ENCODE results near the gene OBP2A.

Gene OBP2A

GRCh38 chr9:135580664-135581380 is 34.9 kb downstream of the OBP2A start:
- no peak for DNase-seq

DNA sequence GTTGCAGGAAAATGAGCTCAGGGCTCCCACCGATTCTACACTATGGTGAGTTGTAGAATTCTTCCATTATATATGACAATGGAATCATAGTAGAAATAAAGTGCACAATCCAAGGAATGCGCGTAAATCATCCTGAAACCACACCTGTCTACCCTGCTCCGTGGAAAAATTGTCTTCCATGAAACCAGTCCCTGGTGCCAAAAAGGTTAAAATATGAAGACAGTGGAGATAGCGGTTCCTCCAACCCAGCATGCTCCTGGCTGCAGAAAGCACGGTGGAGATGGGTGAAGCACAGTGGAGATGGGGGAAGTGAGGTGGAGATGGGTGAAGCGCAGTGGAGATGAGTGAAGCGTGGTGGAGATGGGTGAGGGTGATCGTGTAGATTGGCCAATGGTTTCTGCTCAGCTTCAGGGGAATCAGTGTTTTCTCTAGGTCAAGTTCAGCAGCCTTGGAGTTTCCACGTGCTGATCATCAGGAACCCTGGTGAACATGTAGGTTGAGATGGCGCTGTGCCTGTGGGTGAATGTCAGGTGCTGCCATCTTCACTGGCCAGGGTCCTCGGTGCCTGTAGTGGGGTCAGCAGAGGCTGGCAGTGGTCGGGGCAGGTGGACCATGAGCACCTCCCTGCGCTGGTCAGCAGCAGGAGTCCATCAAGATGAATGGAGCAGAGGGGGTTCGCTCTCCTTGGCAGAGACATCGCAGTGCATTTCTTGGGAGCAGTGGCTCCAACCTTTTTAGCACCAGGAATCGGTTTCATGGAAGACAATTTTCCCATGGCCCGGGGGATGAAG is 35.9 kb downstream of the OBP2A start:
- DNase-seq: no peak

GRCh38 chr9:135582541-135582940 is 36.6 kb downstream of the OBP2A start:
- DNase-seq: no peak

DNA sequence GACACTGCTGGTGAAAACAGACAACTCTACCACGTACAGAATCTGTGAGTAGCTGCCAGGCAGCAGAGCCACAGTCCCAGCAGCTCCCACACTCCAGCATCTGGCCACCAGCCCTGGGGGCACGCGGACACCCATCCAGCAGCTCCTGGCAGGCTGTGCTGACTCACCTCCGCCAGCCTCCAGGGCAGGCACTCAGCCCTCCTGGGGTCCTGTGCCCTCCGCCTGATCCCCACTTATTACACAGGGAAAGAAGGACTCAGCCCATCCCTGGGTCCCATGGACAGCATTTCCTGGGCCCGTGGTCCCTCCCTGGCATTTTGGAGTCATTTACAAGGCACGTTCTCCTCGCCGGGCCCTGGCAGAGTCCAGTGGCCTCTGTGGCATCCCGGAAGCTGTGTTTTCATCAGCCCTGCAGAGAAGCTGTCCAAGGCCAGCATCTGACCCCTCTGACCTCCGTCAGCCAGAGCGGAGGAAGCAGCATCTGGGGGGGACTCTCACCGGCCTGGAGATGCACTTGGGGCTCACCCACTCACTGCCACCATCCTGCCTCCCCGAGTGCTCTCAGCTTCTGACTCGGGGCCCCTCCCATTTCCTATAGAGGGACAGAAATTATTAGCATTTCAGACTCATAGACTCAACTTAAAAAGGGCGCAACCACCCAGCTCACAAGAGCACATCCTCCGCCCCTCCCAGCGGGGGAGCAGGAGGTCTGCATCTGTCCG is 37.2 kb downstream of the OBP2A start:
- DNase-seq: no peak

DNA sequence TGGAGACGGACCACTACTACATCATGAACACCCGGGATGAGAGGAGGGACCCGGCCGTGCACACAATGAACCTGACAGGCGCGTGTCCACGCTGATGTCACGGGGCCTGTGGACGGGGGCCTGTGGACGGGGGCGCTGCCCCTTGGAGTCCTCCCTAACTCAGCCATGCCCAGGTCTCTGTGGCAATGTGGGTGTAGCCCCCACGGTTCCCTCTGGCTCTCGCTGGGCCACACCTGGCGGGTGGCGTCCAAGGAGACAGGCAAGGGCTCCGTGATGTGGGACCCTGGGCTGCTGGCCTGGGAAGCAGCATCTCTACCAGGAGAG is 37.7 kb downstream of the OBP2A start:
- no peak for DNase-seq

- DNase-seq: no peak
These were observed 38.4 kb downstream of the OBP2A start for GRCh38 chr9:135584371-135584770.

- no peak for DNase-seq
These were observed 39.0 kb downstream of the OBP2A start for GRCh38 chr9:135584934-135585333.

GRCh38 chr9:135586601-135587109 is 40.7 kb downstream of the OBP2A start:
- no peak for DNase-seq

DNA sequence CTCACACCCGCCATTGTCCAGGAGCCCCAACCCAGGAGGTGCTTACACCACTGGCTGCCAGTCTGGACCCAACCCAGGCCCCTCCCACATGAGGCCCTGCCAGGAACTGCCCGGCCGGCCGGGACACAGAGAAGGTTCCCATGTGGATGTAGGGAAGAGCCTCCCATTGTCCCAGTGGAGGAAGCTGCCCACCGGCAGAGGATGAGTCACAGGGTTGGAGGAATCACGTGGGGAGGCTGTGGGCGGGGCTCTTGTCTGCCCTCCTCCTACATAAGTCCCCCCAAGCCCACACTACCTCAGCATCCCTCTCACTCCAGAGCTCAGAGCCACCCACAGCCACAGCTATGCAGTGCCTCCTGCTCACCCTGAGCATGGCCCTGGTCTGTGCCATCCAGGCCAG is 41.7 kb downstream of the OBP2A start:
- DNase-seq: no peak

DNA sequence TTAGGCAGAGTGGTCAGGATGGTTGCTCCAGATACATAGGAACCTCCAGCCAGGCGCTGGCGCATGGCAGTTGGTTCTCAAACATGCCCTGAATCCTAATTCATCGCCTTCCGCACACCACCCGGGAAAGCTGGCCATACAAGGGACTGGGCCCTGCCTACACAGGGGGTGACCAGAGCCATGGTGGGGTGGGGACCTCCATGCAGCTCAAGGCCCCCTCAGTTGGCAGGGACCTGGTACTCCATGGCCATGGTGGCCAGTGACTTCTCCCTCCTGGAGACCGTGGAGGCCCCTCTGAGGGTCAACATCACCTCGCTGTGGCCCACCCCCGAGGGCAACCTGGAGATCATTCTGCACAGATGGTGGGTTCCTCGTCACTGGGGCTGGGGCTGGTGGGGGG is 42.4 kb downstream of the OBP2A start:
- DNase-seq: no peak

- DNase-seq: no peak
These were observed 43.1 kb downstream of the OBP2A start for GRCh38 chr9:135588886-135589595.

DNA sequence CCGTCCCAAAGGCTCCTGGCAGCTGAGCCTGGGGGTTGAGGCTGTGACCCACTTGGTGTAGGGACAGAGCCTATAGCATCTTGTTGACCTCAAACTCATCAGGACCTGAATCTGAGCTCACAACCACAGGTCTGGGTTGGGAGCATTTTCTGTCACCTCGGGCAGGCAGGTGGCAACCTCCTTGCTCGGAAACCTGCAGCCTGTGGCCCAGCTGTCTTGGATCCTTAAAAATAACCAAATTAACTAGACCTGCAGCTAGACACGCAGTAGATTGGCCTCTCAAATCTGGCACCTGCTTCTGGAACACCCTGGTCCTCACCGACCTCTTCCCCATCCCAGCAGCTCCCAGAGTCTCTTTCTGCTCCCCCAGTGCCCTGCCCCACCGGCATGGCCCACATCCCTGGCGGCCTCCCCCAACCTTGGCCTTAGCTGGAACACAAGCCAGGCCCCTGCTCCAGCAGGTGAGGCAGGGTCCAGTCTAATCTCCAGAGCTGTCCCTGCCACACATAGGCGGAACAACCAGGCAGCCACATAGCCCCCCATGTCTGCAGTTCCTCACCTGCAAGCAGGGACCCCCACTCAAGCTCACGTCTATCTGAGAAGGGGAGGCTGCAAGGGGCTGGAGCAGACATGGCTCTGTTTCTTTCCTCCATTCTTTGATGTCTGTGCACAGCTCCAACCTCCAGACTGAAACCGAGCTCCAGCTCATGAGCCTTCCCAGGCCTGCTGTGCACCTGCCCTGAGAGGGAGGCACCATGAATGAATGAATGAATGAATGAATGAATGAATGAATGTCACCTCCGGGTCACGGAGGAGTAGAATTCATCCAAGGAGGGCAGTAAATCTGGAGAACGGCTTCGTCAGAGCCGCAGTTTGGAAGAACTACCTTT is 43.9 kb downstream of the OBP2A start:
- no peak for DNase-seq

GRCh38 chr9:135590486-135591079 is 44.7 kb downstream of the OBP2A start:
- no peak for DNase-seq

GRCh38 chr9:135591506-135592330 is 45.8 kb downstream of the OBP2A start:
- no peak for DNase-seq

GRCh38 chr9:135592331-135592590 is 46.3 kb downstream of the OBP2A start:
- no peak for DNase-seq

DNA sequence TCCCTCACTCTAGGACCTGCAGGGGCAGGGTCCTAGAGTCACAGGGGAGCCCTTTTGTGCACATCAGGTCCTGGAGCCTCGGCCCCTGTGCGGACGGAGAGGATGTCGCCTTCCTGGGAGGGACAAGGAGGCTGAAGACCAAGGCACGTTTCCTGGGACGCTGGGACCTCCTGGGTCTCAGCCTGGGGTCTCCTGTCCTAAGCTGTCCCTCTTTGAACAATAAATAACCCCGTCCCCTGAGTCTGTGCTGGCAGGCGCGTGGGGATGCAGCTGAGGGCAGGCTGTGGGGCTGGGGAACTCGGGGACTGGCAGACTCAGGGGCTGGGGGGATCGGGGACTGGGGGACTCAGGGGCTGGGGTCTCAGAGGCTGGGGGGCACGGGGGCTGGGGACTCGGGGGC is 46.7 kb downstream of the OBP2A start:
- no peak for DNase-seq

DNA sequence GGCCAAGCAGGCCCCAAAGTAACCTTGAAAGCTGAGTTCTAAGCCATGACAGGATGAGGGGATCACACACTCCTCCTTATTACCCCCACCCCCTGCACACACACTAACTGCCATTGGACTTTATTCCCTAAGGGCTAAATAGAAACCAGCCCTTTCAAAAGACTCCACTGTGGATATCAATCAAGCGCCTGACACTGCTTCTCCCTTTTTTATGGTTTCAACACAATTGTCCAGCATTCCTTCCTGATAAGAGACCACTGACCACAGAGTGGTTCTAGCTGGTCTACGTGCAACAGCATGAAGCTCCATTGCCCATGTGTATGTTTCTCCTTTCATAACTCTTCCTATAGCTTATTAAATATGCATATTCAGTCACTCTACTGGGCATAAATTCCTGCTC is 50.3 kb downstream of the OBP2A start:
- DNase-seq: no peak

Measured in kidney glomerular epithelial cell (primary cell).